Measurements from ENCODE around the gene MINDY1. TPM values are rescaled to one million over a fixed set of nuclear protein-coding genes. Genes with fewer than 3 reads are reported as not detected.

The MINDY1 gene
- total RNA-seq, 1 donor from 2014 or later: 26.5 TPM

- no peak for TF ChIP-seq CTCF (IDR thresholded peaks at IDR 0.05)
- intact Hi-C loops (cut with DNase I): no loop called here
Measured at GRCh38 chr1:151043163-151043562, 36.5 kb upstream of the MINDY1 start.

DNA sequence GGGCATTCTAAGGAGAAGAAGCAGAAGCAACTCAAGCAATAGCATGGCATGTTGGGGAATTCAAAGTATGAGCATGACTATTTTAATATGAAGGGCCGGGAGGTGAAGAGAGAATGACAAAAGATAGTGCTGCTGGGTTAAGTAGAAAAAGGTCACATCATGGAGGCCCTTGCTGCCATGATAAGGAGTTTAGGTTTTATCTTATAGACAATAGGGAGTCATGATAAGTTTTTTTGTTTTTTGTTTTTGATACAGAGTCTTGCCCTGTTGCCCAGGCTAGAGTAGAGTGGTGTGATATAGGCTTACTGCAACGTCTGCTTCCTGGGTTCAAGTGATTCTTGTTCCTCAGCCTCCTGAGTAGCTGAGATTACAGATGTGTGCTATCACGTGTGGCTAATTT lies 32.8 kb upstream of the MINDY1 start:
- H3K36me3 ChIP-seq: peaks cover 9% of the 10 kb centered on the region
- H3K27ac ChIP-seq: no peak overlapping the region
- intact Hi-C loops (cut with DNase I): no loop called here
- no peak for ATAC-seq
- H3K4me1 ChIP-seq: no peaks in the 10 kb centered on the region
- no peaks in the 10 kb centered on the region for H3K9me3 ChIP-seq
- H3K27me3 ChIP-seq: no peaks in the 10 kb centered on the region
- DNase-seq: no peak
- no peak for TF ChIP-seq CTCF (IDR thresholded peaks at IDR 0.05)
- H3K4me3 ChIP-seq: no peak overlapping the region

More at GRCh38 chr1:151043163-151043562, 36.5 kb upstream of the MINDY1 start:
- DNase-seq (no peak), ATAC-seq (no peak)
- Histone ChIP-seq H3K4me3 (no peak overlapping the region), H3K27ac (no peak overlapping the region), H3K9me3 (no peaks in the 10 kb centered on the region), H3K27me3 (no peaks in the 10 kb centered on the region), H3K36me3 (no peaks in the 10 kb centered on the region), H3K4me1 (peaks cover 8% of the 10 kb centered on the region)

DNA sequence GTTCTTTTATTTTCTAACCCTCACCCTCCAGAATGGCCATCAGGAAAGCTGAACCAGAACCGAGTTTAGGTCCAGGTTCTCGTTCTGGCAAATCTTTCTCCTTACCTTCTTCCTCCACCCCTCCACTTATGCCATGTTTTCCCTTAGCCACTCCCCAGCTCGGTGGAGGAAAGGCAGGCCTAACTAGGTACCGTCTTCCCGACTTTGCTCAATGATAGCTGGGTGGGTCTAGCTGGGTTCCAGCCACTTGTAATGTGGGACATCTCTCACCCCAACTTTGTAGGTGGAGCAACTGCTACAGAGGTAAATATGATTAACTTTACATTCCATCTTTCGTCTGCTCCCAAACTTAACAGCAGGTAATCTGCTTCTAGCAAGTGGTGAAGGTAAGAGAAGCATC lies 30.3 kb upstream of the MINDY1 start:
- H3K27ac ChIP-seq: peak overlapping the region; percentile 42
- no peaks in the 10 kb centered on the region for H3K9me3 ChIP-seq
- no peaks in the 10 kb centered on the region for H3K4me1 ChIP-seq
- H3K36me3 ChIP-seq: peaks cover 29% of the 10 kb centered on the region
- intact Hi-C loops (cut with DNase I): no loop called here
- TF ChIP-seq CTCF (IDR thresholded peaks at IDR 0.05): no peak
- DNase-seq (no peak), ATAC-seq (no peak)
- no peaks in the 10 kb centered on the region for H3K27me3 ChIP-seq
- H3K4me3 ChIP-seq: no peak overlapping the region

GRCh38 chr1:151036356-151036755 lies 29.7 kb upstream of the MINDY1 start, which contains the start of gene BNIPL:
Gene BNIPL, plus strand, starts transcription at chr1:151036586. Its CDS starts 140 bp downstream, at chr1:151036726.
- peak within 1 kb of the TSS; percentile 42 for H3K27ac ChIP-seq
- no peak for DNase-seq
- H3K27me3 ChIP-seq: no peaks in the 10 kb centered on the region
- TF ChIP-seq CTCF (IDR thresholded peaks at IDR 0.05): no peak
- peaks cover 35% of the 10 kb centered on the region for H3K36me3 ChIP-seq
- intact Hi-C loops (cut with DNase I): no loop called here
- H3K4me3 ChIP-seq: no peak within 1 kb of the TSS
- no peaks in the 10 kb centered on the region for H3K9me3 ChIP-seq
- peak; percentile 88 for ATAC-seq
- H3K4me1 ChIP-seq: no peaks in the 10 kb centered on the region

DNA sequence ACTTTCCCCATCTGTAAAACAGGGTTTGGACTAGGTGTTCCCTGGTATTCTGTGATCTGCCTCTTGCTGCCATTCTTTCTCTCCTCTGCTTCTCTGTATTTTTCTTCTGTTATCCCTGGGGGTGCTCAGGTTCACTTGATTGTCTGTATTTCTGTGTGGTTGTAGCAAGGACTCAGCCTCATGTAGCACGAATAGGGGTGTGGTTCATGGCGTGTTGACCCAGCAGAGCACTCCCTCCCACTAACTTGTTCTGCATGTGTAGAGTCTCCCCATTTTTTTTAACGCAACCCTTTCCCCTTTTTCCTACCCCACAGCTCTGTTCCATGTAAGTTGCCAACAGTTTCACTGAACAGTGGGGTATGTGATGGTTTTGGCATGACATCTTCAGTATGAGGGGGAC lies 28.5 kb upstream of the MINDY1 start:
- DNase-seq (no peak), ATAC-seq (no peak)
- intact Hi-C loops (cut with DNase I): no loop called here
- H3K4me3 ChIP-seq: no peak overlapping the region
- H3K27me3 ChIP-seq: no peaks in the 10 kb centered on the region
- peaks cover 46% of the 10 kb centered on the region for H3K36me3 ChIP-seq
- no peak for TF ChIP-seq CTCF (IDR thresholded peaks at IDR 0.05)
- no peak overlapping the region for H3K27ac ChIP-seq
- no peaks in the 10 kb centered on the region for H3K4me1 ChIP-seq
- no peaks in the 10 kb centered on the region for H3K9me3 ChIP-seq

DNA sequence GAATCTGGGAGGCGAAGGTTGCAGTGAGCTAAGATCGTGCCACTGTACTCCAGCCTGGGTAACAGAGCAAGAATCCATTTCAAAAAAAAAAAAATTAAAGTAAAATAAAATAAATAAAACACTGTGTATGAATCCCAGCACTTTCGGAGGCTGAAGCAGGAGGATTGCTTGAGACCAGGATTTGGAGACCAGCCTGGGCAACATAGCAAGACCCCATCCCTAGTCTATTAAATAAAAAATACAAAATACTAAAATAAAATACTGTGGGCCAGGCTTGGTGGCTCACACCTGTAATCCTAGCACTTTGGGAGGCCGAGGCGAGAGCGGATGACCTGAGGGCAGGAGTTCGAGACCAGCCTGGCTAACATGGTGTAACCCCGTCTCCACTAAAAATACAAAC lies 25.5 kb upstream of the MINDY1 start:
- ATAC-seq (no peak), DNase-seq (no peak)
- intact Hi-C loops (cut with DNase I): no loop called here
- peaks cover 75% of the 10 kb centered on the region for H3K36me3 ChIP-seq
- no peak overlapping the region for H3K27ac ChIP-seq
- H3K4me3 ChIP-seq: no peak overlapping the region
- H3K9me3 ChIP-seq: no peaks in the 10 kb centered on the region
- no peak for TF ChIP-seq CTCF (IDR thresholded peaks at IDR 0.05)
- H3K27me3 ChIP-seq: no peaks in the 10 kb centered on the region
- no peaks in the 10 kb centered on the region for H3K4me1 ChIP-seq
